Hepatocyte (in vitro differentiated cells): ENCODE data around the gene ZNF185.

Experiments
- CTCF ChIP-seq: fragments of 200-600 bp; sonication (generic); IDR thresholded peaks from 2 replicates; pipeline ENCODE4 v1.5.1; 2016; ENCODE audit warnings: antibody characterized with exemption, mild to moderate bottlenecking; ENCODE audit not compliant: poor library complexity
- EZH2 ChIP-seq: fragments of 200-600 bp; sonication (generic); IDR thresholded peaks from 2 replicates; pipeline ENCODE4 v1.6.1; 2016; ENCODE audit warnings: antibody characterized with exemption, mild to moderate bottlenecking, borderline replicate concordance
- EZH2phosphoT487 ChIP-seq: fragments of 200-600 bp; sonication (generic); IDR thresholded peaks from one replicate; pipeline ENCODE4 v1.6.1; 2018; ENCODE audit warnings: antibody characterized with exemption, mild to moderate bottlenecking, low read depth, moderate library complexity; ENCODE audit not compliant: unreplicated experiment, severe bottlenecking

DNA sequence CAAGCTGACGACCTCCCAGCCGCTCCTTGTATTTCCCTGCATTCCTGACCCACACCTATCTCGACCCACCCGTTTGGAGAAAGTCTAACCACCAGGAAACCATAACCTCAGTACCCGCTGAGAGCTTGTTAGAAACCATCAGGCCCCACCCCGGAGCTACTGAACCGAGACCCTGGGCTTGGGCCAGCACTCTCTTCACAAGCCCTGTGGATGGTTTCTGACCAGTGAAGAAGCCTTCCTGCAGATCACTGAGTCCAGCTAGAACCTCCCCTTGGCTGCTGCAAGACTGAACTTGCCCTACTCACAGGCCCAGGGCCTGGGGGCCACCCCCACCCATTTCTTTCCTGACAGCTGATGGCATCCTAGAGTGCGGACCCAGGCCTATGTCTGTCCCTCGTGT, 26.6 kb upstream of the ZNF185 start:
- TF ChIP-seq CTCF (no peak), EZH2 (no peak), EZH2phosphoT487 (no peak)
